ENCODE results near the gene ERCC8.

DNA sequence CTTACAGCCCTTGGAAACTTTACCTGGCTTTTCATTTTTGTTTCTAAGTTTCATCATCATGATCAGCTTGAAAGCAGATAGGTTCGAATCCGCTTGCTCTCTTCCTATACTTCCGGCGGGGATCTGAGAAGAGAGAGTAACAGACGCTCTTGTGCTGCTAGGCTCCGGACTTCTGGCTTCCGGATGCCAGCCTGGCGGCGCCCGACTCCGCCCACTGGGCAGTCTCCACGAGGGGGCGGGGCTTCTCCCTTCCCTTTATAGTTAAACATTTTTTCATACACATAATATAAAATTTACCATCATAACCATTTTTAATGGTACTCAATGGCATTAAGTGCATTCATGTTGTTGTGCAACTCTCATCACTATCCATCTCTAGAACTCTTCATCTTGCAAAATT lies 51.3 kb downstream of the ERCC8 start:
- TF ChIP-seq, protein P1, sequence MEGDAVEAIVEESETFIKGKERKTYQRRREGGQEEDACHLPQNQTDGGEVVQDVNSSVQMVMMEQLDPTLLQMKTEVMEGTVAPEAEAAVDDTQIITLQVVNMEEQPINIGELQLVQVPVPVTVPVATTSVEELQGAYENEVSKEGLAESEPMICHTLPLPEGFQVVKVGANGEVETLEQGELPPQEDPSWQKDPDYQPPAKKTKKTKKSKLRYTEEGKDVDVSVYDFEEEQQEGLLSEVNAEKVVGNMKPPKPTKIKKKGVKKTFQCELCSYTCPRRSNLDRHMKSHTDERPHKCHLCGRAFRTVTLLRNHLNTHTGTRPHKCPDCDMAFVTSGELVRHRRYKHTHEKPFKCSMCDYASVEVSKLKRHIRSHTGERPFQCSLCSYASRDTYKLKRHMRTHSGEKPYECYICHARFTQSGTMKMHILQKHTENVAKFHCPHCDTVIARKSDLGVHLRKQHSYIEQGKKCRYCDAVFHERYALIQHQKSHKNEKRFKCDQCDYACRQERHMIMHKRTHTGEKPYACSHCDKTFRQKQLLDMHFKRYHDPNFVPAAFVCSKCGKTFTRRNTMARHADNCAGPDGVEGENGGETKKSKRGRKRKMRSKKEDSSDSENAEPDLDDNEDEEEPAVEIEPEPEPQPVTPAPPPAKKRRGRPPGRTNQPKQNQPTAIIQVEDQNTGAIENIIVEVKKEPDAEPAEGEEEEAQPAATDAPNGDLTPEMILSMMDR (IDR thresholded peaks at IDR 0.05) = no peak
- no peak for TF ChIP-seq POLR2A (IDR thresholded peaks at IDR 0.05)

Measured in thyroid gland (tissue), 4 donors.